Umbilical cord (tissue), 2 donors: ENCODE measurements around the gene PTBP3. TPM values are rescaled to one million over a fixed set of nuclear protein-coding genes. Genes with fewer than 3 reads are reported as not detected.

Experiments
- DNase-seq: peaks from one replicate; pipeline ENCODE4 v3.0.0-alpha.2; 2015; ENCODE audit warnings: low spot score
- total RNA-seq: library from RNA; depleted of rRNA; stranded (reverse); fragments of >200 nt; gene quantifications from one replicate; pipeline ENCODE4 v1.2.3, GENCODE V29; 2014; ENCODE audit warnings: low replicate concordance; ENCODE audit not compliant: insufficient read depth

The PTBP3 gene
- total RNA-seq, 1 donor from 2014 or later, result 47.2 TPM

DNA sequence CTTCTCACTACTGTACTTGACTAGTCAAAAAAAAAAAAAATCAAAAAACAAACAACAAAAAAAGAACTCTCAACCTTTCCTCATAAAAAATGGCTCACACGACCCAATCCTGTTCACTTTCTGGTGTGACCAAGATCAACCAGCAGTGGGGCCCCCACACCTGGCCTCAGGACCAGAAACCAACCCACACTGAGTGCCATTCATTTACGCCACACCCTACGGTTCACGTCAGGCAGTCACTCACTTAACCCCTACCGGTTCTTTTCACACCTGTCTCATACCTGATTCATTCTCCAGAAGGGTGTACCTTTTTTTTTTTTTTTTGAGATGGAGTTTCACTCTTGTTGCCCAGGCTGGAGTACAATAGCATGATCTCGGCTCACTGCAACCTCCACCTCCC, 164.1 kb downstream of the PTBP3 start:
- no peak for DNase-seq

DNA sequence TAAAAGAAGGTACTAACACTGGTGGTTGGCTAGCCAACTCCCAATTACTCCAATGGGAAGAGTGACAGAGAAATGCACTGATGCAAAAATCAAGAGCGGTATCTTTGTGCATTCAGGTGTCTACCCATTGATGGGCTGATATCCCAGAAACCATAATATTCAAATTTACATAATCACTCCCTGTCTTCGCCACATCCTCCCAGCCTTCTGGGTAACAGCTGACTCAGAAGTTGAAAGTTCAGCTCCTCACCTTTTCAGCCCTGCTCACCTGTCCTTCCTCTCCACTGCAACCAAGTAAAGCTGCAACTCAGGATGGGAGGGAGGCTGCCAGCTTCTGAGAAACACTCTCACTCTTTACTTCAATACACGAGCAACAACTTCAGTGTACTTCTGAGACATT, 165.2 kb downstream of the PTBP3 start:
- DNase-seq, result no peak

Other genes starting within 250 kb of the PTBP3 start
- gene SUSD1, start 158.3 kb downstream of the PTBP3 start, total RNA-seq, result 19.5 TPM
- gene HSDL2, start 46.5 kb upstream of the PTBP3 start, total RNA-seq, result 18.3 TPM
- gene KIAA1958, start 153.2 kb upstream of the PTBP3 start, total RNA-seq, result 2.6 TPM